HG03378 (cell line): ENCODE results near the gene CISTR.
"Not testable (repeated sequence)": the region's sequence is repeated elsewhere in the genome, so short reads cannot be mapped to it uniquely, and the experiment has no call there.

Experiments
- ATAC-seq: cut with Tn5 transposase; IDR thresholded peaks from one replicate; pipeline ENCODE4 v1.9.1; 2021; ENCODE audit warnings: mild to moderate bottlenecking, moderate library complexity; ENCODE audit not compliant: unreplicated experiment

Gene CISTR

DNA sequence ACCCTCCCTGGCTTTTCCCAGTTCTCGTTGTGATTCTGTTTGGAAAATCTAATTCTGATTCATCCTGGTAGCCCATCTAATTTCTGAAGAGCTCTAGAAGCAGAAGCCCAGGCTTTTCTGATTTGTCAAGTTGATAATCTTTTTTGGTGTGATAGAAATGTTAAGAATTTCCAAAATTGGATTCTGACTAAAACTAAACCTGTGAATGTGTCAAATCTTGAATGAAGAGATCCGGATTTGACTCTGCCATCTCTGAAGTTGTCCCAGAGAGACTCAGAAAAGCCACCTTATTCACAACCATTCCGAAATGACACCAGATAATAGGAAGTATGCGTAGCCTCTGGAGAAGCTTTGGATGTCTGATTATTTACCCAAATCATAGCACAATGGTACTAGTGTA lies 12.8 kb upstream of the CISTR start:
- no peak for ATAC-seq

DNA sequence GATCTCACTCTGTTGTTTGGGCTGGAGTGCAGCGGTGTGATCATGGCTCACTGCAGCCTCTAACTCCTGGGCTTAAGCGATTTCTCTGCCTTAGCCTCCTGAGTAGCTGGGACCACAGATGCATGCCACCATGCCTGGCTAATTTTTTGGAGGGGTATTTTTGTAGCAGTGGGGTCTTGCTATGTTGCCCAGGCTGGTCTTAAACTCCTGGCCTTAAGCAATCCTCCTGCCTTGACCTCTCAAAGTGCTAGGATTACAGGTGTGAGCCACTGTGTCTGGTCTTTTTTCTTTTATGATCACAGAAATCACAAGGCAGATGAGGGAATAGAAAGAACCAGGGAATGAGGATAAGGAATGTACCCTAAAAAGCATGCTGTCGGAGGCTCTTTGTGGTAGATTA lies 11.0 kb upstream of the CISTR start:
- ATAC-seq = not testable (repeated sequence)

DNA sequence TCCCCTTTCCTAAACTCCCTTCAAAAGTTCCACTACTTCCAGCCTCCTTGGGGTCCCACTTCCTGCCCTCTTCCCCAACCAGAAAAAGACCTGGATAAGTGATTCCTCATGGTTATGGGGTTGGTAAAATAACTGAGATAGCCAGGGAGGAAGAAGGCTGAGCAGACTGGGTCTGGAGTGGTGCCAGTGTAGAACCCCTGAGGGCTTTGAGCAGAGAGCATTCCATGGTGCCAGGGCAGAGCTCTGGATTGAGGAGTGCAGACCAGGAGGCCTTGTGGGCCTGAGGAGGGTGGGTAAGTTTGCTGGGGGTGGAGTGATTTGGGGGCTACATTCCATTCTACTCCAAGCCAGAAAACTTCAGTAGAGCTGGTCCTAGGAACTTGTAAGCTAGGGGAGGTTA lies 9.5 kb upstream of the CISTR start:
- no peak for ATAC-seq

DNA sequence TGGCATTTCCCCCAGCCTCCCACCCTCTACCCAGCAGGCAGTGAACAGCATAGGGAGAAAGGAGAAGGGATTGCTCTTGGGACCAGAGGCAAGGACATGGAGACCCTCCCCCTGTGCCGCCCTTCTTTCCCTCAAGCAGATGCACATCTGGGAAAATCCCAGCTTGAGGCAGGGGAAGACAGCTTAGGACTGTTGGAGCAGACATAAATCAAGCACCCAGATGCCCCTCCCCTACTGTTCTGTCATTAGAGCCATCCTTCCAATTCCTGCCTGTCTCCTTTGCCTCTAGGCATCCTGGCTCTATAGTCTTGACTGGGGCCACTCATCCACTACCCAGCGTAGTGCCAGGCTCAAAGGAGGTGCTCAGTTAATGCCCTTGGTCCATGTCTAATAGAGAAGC lies 7.5 kb upstream of the CISTR start:
- no peak for ATAC-seq

DNA sequence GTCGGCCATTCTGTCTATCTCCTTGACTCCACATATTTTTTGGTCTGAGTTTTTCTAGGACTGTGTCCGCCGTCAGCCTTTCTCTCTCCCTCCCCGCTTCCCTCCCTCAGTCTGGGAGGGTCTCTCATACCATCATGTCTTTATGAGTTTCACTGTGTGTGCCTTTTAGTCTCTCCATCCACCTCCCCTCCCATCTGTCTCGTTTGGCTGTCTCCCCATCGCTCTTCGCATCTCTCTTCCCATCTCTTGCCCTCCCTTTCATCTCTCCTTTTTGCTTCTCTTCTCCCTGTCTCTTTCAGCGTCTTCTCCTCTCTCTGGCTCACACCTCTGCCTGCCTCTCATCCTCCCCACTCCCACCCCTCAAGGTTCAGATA lies 6.9 kb upstream of the CISTR start:
- ATAC-seq = no peak

DNA sequence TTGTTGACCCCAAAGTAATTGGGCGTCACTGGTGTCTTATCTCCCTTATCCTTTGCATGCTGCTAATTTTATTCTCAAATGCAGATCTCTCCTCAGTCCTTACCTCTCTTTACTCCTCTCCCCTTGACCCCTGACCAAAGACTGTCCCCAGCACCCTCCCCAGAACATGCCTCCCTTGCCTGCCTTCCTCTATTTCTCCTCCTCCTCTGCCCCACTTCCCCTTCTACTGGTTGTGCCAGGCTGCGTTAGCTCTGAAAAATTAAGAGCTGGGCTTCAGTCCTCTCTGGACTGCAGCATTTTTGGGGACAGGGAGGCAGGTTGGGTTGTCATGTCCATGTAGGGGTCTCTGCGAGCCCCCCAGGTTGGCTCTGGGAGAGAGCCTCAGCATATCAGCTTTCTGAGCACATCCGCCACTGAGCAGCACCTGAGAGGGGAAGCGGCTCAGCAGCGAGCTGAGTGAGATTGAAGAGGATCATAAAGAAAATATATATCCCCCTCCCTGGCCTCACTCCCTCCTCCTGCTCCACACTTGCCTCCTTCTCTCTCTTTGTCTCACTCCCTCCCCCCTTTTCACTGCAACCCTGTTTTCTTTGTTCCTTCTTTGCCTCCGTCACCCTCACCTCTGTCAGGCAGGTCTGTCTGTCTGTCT lies 6.4 kb upstream of the CISTR start:
- ATAC-seq = no peak

DNA sequence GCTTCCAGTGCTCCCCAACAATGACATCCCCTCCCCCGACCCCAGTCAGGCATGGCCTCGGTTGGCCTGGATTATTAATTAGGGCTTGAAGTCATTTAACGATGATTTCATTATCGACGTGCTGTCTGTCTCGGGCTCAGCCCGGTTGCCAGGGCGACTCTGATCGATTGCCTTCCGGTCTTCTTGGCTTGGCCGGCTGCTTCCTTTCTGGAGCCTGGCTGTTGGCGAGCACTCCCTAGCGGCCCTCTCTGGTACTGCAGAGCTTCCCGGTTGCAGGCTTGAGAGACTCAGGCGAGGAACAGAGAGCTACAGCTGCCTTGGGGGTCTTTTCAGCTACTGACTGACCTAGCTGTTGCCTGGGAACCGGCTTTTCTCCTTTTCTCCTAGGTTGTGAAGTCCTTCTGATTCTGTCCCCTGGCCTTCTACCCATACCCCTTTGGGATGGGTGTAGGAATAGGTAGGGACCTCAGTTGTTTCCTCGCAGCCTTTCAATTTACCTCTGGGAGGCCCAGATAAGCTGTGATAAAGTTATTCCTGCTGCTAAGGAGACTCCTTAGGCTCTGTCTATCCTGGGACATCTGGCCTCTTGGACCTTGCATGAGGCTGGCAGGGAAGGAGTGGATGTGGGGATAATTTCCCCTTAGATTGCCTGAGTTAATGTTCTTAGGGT lies 5.5 kb upstream of the CISTR start:
- peak; percentile 70 for ATAC-seq

DNA sequence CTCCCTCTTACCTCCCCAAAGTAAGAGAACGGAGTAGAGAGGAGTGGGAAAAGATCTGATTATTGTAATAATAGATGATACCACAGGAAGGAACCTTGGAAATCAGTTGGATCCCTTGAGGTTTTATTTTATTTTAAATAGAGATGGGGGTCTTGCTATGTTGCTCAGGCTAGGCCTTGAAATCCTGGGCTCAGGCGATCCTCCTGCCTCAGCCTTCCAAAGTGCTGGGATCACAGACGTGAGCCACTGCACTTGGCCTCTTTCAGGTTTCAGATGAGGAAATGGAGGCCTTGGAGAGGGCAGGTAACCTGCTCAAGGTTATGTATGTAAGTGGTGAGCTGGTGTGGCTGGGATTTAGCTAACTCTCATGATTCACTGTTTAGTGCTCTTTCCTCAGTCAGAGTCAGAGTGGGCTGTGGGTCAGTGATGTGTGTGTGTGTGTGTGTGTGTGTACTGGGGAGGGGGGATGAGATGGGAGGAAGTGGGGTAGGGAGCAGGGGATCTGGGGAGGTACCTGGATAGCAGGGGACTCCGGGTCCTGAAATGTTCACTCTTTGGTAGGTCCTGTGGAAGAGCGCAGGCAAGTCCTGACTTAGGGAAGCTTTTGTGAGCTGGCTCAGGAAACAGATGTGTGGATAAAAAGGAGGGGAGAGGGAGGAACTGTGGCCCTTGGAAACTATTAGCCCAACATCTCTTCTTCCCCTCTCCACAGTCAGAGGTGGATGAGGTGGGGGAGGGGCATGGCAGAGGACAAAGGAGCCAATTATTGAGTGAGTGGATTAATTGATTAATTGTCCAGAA lies 4.7 kb upstream of the CISTR start:
- no peak for ATAC-seq

DNA sequence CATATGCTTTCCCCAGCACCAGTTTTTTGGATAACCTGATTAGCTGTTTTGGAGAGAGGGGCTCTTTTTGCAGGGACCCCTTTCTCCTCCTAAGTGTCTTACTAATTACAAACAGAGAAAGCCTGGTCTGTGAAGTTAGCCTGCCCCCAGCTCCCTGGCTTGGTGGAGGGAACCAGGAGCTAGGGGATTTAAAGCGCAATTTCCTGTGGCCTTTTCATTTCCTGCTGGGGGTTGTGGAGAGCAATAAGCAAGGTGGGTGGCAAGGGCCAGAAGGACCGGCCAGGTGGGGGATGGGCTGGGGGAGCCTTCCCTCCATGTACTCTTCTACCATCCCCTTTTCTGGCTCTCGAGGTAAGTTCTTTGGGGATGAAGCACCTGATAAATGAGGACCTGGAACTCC lies 4.1 kb upstream of the CISTR start:
- no peak for ATAC-seq

DNA sequence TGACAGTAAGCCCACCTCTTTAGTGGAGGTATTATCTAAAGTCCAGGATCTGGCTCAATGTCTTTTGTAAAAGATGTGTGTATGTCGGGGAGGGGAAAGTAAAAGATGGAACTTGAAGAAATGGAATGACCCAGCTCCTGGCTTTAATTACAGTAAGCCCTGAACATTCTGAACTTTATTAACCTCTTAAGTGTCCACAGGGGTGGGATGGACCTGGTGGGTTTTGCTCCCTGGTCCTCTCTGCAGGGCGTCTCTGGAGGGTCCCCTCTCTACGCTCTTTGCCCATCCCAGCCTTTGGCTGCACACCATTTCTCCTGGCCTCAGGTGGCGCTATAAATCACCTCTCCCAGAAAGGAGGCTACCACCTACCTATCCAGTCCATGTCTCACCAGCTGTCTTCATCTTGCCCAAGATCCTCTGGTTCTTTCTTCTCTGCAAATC lies 3.7 kb upstream of the CISTR start:
- no peak for ATAC-seq

DNA sequence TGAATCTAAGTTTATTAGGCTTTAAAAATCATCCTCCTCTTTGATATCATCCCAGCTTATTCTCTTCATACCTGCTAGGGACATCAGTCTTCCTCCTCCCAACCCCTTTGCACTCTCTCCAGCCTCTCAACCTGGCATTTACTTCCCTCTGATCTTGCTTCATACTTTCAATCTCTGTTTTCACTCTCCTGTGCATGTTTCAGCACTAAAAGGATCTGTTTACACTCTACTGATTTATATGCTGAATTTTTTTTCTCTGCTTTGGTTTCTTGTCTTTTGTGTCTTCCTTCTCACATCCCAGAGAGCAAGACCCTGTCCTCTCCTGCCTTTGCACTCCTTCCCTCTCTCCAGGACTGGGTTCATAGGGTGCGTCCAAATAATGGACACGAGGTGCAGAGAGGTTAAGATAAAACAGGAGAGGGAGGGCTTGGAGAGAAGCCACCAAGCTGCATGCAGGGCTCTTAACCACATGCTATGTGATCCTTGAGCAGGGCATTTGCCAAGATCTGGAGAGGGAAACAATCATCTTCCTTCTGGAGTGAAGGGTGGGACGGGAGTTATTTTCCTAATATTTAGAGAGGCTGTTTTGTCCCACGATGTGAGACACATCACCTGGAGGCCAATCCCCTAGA lies 3.0 kb upstream of the CISTR start:
- no peak for ATAC-seq

DNA sequence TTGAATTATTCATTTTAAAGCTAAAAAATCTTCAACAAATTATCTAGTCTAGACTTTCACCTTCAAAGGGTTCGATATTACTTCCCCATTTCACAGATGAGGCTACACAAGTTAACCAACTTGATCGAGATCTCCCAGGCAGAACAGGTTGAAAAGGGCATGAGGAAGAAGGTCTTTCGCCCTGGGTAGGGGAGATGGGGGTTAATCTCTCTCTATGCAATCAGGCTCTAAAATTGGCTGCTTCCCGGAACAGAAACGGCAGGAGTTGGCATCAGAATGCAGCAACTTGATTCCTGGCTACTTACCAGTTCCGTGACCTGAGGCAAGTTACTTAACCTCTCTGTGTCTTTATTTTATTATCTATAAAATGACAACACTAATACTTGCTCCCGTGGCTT lies 2.4 kb upstream of the CISTR start:
- ATAC-seq = no peak

DNA sequence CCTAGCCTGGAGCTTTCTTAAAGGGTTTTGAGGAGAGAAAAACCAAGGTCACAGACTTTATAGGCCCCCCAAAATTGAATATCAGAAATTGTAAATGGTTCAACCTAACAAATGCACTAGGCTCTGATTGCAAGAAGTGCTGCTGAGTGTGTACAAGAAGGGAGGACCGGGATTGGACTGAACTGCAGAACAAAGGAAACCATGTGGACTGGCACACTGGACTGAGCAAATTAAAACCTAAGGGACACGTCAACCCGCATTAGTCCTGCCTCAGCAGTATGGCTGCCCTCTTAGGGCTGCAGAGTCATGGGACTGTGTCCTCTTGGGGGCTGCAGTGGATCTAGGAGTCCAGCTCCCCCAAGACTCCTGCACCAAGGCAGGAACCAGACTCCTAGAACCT lies 842 bp upstream of the CISTR start:
- no peak for ATAC-seq

DNA sequence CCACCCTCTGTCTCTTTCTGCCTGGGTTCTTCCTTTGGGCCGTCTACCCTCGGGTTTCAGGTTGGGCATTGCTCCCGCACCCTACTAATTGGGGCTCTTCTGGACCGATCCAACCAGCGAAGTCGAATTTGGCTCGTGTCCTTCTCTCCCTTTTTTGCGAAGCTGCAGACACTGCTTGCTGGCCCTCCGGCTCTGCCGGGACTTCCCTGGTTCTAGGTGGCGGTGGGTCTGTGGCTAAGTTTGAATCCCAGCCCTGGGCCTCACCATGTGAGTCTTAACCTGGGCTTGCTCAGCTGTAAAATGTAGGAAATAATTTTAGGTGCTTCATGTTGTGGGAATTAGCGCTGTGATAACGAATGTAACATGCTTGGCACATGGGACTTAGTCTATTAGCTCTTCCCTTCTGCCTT lies 418 bp upstream of the CISTR start:
- no peak for ATAC-seq

DNA sequence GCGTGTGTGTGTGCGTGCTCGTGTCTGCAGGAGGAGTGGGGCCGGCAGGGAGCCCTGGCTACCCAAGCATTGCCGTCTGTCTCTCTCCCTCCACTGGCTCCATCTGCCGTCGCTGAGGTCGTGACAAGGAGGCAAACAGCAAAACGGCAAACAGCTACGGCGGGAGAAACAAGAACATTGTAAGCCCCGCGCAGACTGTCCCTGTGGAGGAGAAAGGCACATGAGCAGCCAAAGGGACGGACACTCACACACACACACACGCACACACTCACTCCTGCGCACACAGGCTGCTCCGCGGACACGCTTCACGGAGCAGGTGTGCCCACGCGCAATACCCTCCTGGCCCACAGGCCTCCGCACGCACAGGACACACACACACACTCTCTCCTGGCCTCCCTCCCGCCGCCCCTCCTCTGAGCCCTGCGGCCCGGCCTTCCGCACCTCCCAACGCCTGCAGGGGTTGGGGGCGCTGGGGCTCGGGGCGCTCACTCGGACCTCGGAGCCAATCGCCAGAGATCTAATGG lies 905 bp downstream of the CISTR start:
- ATAC-seq = no peak

DNA sequence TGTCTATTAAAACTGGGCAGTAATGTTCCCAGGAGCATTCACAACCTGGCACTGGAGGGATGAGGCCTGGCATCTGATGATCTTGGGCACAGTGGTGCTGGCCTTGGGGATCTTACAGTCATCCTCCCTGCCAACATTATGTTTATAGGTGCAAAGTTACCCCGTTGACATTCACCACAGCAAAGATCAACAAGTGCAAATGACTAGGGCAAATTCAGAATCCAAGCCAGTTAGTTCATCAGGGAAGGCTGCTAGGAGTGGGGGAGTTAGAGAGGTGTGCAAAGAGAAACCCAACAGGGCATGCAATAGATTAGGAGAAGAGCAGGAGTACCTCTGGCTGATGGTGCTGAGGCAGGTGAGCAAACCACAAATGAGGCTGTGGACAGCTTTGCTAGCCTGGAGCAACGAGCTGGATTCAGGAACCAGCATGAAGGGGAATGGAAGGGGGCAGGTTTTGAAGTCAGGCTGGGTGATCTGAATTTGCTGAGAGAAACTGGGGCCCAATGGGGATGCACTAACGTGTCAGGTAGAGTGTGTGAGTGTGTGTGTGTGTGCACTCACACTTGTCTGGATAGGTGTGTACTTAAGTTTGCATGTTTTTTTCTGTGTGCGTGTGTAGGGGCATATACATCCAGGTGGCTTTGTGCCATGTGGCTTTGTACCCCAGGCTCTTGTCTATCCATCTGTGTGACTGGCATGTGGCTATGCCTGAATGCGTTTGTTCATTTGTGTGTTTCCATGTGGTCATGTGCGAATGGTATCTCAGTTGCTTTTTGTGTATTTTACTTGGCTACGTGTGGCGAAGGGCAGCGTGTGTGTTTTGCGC lies 1.6 kb downstream of the CISTR start:
- ATAC-seq = no peak

DNA sequence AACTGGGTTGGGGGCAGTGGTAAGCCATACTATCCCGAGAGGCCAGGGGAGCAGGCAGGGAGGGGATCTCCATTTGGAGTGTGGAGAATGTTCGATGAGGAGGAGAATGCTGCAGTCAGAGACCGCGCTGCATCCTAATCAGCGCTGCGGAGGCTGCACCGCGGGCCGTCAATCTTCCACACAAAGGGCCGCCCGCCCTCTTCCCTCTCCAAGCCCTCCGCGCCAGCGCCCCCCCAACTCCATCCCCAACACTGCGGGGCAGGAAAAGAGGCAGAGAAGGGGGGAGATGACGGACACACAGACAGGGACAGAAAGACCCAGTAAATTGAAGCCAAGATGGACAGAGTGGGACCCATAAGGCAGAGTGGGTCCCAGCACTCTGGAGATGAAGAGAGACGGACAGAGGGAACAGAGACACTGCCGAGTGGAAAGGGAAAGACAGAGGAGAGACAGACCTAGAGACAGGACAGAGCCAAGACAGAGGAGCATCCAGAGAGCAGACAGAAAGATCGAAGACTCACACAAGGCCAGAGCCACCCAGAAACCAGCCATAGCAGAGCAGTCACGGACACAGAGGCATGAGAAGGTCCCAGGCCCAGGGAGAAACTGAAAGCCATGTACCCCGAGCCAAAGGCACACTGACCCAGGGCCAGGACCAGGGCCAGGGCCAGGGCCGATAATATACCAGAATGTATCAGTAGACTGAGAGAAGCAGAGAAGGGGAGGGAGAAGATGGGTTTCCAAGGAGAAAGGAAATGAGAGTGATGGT lies 3.5 kb downstream of the CISTR start:
- ATAC-seq = no peak

DNA sequence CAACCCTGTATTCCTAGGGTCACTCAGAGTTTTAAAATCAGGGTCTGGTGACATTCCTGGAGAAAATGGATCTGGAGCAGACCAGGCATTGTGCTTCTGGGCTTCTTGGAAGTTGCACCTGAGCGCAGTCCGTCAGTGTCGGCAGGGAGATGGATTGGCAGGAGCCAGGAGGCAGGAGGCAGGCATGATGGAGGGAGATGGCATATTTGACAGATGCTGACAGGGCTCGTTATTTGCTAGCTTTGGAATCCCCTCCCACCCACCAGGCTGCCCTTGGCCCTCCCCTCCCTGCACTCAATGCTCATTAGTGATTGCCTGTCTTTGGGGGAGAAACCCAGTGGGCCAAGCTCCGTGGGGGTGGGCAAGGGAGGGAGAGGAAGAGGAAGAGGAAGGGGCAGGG lies 4.7 kb downstream of the CISTR start:
- no peak for ATAC-seq

DNA sequence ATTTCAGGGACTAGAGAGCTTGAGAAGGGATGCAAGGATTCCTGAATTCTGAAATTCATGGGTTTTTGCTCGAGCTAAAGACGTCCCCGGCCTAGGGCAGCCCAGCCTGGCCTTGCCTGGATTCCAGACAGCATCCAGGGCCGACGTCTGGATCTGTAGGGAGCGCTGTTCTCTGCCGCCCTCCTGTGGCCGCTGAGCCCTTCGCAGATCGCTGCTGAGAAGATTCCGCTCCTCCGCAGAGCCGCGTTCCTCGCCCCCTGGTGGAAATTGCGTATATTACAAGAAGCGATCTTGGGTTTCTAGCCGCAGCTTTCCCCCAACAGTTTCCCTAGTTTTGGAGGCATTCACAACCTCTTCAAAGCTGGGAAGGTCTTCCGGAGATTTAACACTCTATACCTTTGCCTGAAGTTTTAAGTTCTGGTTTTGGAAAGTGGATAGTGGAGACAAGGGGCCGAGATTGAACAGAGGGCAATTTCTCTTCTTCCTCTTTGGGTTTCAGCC lies 5.1 kb downstream of the CISTR start:
- ATAC-seq = no peak

DNA sequence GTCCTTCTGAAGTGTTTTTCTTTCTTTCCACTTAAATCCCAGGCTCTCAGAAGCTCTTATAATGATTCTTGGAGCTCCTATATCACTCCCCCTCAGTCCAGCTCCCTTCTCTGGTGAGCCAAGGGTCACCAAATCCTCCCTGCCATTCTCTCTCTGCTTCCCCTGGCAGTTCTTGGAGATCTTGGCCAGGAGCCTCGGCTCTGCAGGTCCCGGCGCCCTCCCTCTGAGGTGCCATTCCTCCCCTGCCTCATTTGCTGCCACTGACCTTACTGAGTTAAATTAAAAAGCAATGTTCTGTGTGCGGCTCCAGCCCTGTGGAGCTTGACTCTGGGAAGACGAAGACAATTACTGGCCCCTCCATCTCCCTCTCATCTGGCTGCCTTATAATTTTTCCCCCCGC lies 7.0 kb downstream of the CISTR start:
- ATAC-seq = no peak
